Measurements from ENCODE around the gene TSEN34.

GRCh38 chr19:54209058-54209810 is 18.1 kb downstream of the TSEN34 start:
- TF ChIP-seq CTCF (conservative IDR thresholded peaks at IDR 0.05; ENCODE audit: low read length) (no peak), EZH2phosphoT487 (IDR thresholded peaks at IDR 0.05; ENCODE audit: borderline replicate concordance, low read depth, low read length) (no peak)
